GM18907 (cell line): ENCODE results near the gene MAPKAP1.

ENCODE experiments used
- ATAC-seq: cut with Tn5 transposase; IDR thresholded peaks from one replicate; pipeline ENCODE4 v1.9.1; 2021; ENCODE audit warnings: mild to moderate bottlenecking, moderate library complexity; ENCODE audit not compliant: unreplicated experiment

MAPKAP1 gene

GRCh38 chr9:125517577-125517976, 189.4 kb downstream of the MAPKAP1 start:
- no peak for ATAC-seq

- no peak for ATAC-seq
Observed at GRCh38 chr9:125515983-125516940, 190.7 kb downstream of the MAPKAP1 start.

GRCh38 chr9:125515281-125515680, 191.7 kb downstream of the MAPKAP1 start:
- ATAC-seq = no peak

GRCh38 chr9:125514468-125514867, 192.5 kb downstream of the MAPKAP1 start:
- ATAC-seq = no peak

GRCh38 chr9:125513668-125514413, 193.2 kb downstream of the MAPKAP1 start:
- peak; percentile 82 for ATAC-seq

- no peak for ATAC-seq
Observed at GRCh38 chr9:125513303-125513667, 193.7 kb downstream of the MAPKAP1 start.

GRCh38 chr9:125511789-125512660, 195.0 kb downstream of the MAPKAP1 start:
- ATAC-seq = no peak

- ATAC-seq = no peak
Observed at GRCh38 chr9:125510980-125511379, 196.0 kb downstream of the MAPKAP1 start.

- no peak for ATAC-seq
Observed at GRCh38 chr9:125509476-125509875, 197.5 kb downstream of the MAPKAP1 start.

- ATAC-seq = no peak
Observed at GRCh38 chr9:125508249-125508648, 198.8 kb downstream of the MAPKAP1 start.

GRCh38 chr9:125507226-125507625, 199.8 kb downstream of the MAPKAP1 start:
- no peak for ATAC-seq

GRCh38 chr9:125505988-125506438, 201.0 kb downstream of the MAPKAP1 start:
- no peak for ATAC-seq

- ATAC-seq = no peak
Observed at GRCh38 chr9:125504616-125505015, 202.4 kb downstream of the MAPKAP1 start.

- ATAC-seq = no peak
Observed at GRCh38 chr9:125497906-125498305, 209.1 kb downstream of the MAPKAP1 start.

- ATAC-seq = no peak
Observed at GRCh38 chr9:125497478-125497877, 209.5 kb downstream of the MAPKAP1 start.

GRCh38 chr9:125496313-125496834, 210.6 kb downstream of the MAPKAP1 start:
- no peak for ATAC-seq

GRCh38 chr9:125495172-125496119, 211.6 kb downstream of the MAPKAP1 start:
- ATAC-seq = peak; percentile 77

GRCh38 chr9:125494653-125494915, 212.4 kb downstream of the MAPKAP1 start:
- ATAC-seq = no peak

- ATAC-seq = no peak
Observed at GRCh38 chr9:125493881-125494652, 212.9 kb downstream of the MAPKAP1 start.
